ENCODE measurements around the gene FCRL2.

DNA sequence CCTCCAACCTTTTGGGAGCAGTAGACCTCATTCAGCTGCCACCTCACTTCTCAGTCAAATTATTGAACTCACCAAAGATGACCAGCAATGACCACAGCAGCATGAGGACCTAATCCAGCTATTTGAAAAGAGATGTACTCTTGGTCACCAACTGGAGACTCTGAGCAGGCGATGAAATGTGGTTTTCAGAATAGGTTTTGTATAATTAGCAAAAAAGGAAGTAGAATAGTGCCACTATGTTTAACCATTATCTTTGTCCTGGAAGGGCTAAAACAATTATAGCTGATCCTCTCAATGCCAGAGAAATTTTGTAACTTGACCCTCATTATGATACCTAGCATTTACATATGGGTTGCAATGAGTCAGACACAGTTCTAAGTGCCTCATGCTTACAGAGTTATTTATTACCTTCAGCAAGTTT lies at the start of gene FCRL2:
- TF ChIP-seq, protein P1, sequence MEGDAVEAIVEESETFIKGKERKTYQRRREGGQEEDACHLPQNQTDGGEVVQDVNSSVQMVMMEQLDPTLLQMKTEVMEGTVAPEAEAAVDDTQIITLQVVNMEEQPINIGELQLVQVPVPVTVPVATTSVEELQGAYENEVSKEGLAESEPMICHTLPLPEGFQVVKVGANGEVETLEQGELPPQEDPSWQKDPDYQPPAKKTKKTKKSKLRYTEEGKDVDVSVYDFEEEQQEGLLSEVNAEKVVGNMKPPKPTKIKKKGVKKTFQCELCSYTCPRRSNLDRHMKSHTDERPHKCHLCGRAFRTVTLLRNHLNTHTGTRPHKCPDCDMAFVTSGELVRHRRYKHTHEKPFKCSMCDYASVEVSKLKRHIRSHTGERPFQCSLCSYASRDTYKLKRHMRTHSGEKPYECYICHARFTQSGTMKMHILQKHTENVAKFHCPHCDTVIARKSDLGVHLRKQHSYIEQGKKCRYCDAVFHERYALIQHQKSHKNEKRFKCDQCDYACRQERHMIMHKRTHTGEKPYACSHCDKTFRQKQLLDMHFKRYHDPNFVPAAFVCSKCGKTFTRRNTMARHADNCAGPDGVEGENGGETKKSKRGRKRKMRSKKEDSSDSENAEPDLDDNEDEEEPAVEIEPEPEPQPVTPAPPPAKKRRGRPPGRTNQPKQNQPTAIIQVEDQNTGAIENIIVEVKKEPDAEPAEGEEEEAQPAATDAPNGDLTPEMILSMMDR (IDR thresholded peaks at IDR 0.05; ENCODE audit: poor library complexity) = no peak
- no peak for TF ChIP-seq EZH2phosphoT487 (IDR thresholded peaks at IDR 0.05; ENCODE audit: low read depth, severe bottlenecking, unreplicated experiment)
